Activated T-cell treated with anti-CD3 and anti-CD28 coated beads, Interleukin-2, amount 50 U/mL, for 4 hours (primary cell): Measurements from ENCODE around the gene PDGFD. TPM values are rescaled to one million over a fixed set of nuclear protein-coding genes. Genes with fewer than 3 reads are reported as not detected.

Source experiments
- ATAC-seq, 2 donors: fragments of 200-7000 bp; cut with Tn5 transposase; one replicate each; pipeline ENCODE4 v1.10.0; 2021
- DNase-seq: peaks from one replicate; pipeline ENCODE4 v3.0.0-alpha.2; 2020
- H3K27me3 Mint-ChIP-seq: one replicate; pipeline ENCODE4 v1.8.0; 2021; ENCODE audit warnings: low read depth, mixed read lengths
- H3K36me3 Mint-ChIP-seq: one replicate; pipeline ENCODE4 v1.8.0; 2022; ENCODE audit warnings: mixed read lengths; ENCODE audit not compliant: insufficient read depth
- H3K4me1 Mint-ChIP-seq: one replicate; pipeline ENCODE4 v1.8.0; 2021; ENCODE audit warnings: low read depth, mixed read lengths
- H3K4me3 Mint-ChIP-seq: one replicate; pipeline ENCODE4 v1.8.0; 2021; ENCODE audit warnings: mild to moderate bottlenecking, moderate library complexity, mixed read lengths
- H3K9me3 Mint-ChIP-seq: one replicate; pipeline ENCODE4 v1.8.0; 2021; ENCODE audit warnings: mixed read lengths
- total RNA-seq, 3 donors: library from RNA; stranded (reverse); gene quantifications; one replicate each; pipeline ENCODE4 v1.2.1, GENCODE V29; 2021

Gene PDGFD
- total RNA-seq, 3 donors from 2014 or later: 0.05 to 0.16 (median 0.10) TPM

DNA sequence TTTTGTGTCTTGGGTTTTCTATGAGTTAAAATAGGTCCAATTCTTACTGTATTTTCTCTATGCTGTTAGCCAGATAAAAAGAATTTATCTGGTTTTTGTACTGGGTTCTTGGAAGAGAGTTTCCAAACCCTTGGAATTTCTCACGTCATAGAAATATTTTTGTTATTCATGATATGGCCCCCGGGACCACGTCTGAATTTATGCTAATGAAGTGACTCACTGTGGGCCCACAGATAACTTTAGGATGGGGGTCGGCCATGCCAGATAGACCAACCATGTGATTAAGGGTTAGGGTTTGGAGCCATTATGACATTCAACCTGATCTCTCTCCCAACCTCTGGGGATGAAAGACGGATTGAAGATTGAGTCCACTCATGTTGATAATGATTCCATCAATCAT, 163.1 kb downstream of the PDGFD start:
- Mint-ChIP-seq H3K27me3 (no peaks in the 10 kb centered on the region), H3K4me1 (no peaks in the 10 kb centered on the region), H3K4me3 (no peak overlapping the region), H3K9me3 (no peaks in the 10 kb centered on the region), H3K36me3 (no peaks in the 10 kb centered on the region)
- no peak for ATAC-seq
- no peak for DNase-seq

DNA sequence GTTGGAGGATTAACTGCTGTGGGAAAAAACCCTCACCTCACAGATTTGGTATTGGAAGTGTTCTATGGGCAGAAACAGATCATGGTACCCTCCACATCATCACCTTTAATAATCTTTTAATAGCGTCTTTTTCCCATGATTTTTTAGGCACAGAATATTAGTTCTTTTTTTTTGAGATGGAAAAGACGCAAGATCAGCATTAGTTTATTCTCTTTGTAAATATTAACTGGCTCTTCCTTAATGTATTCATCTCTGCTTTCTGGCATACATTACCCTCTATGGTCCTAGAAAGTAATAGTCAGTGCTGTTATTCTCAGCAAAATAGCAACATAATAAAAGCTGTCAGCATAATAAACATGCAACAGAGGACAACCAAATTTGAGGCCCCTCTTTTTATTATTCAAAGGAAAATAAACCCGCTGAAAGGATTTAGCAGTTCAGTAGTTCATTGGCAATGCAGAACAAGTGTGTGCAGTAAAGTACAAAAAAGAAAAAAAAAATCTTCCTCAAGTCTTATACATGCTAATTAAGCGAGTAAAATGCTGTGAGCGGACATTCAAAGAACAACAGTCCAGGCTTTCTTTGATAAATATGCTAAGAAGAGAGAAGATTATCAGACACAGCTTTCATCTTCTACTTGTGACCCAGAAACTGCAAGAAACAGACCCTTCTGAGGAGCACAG, 165.0 kb downstream of the PDGFD start:
- DNase-seq (no peak), ATAC-seq (no peak)
- H3K27me3 Mint-ChIP-seq: no peaks in the 10 kb centered on the region
- no peaks in the 10 kb centered on the region for H3K36me3 Mint-ChIP-seq
- H3K9me3 Mint-ChIP-seq: no peaks in the 10 kb centered on the region
- H3K4me1 Mint-ChIP-seq: no peaks in the 10 kb centered on the region
- no peak overlapping the region for H3K4me3 Mint-ChIP-seq

DNA sequence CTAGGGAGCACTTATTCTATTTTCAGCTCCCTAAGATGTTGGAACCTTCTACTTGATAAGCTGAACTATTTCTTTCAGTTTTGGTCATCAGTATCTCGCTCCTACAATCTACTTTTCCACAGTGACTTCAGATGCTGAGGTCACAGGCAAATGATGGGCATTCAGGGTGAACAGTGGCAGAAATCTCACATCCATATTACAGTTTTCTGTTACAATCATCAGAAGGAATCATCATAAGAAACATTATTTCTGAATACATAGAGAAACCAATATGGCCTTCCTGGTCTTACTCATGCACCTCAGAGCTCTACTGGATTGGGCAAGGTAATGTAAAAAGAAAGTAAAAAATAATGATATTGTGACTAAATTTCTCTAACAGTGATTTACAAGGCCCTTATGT, 166.9 kb downstream of the PDGFD start:
- H3K4me3 Mint-ChIP-seq: no peak overlapping the region
- H3K4me1 Mint-ChIP-seq: no peaks in the 10 kb centered on the region
- no peak for ATAC-seq
- no peak for DNase-seq
- no peaks in the 10 kb centered on the region for H3K27me3 Mint-ChIP-seq
- H3K9me3 Mint-ChIP-seq: no peaks in the 10 kb centered on the region
- H3K36me3 Mint-ChIP-seq: no peaks in the 10 kb centered on the region

DNA sequence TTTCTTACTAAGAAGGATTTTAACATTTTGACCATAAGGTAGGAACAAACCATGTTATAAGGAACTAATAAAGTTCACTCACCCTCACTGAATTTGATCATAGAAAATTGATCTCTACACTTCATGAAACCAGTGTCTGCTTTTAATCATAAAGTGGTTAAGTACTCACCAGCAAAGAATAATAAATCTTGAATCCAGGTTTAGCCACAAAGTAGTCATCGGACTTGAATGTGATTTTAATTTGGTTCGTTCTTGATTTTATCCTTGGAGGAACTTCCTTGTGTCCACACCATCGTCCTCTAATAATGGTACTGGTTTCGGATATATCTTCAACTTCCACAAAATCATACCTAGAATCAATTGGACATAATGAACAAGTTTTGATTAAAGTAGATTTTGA, 168.1 kb downstream of the PDGFD start:
- no peak for DNase-seq

DNA sequence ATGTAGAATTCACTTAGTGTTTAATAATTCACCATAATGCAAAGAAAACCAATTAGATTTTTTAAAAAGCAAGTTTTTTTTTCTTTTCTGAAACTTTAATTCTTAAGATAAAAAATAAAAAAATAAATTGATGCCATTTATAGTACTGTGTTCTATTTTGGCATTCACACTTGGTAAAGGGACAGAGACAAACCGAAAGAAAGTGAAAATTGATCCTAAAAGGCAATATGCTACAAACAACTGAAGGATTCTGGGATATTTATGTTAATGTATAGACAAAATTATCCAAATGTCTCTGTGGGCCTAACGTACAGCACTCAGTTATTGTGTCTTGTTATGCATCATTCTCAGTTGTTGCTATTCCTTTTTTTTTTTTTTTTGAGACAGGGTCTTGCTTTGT, 169.4 kb downstream of the PDGFD start:
- Mint-ChIP-seq H3K27me3 (no peaks in the 10 kb centered on the region), H3K4me1 (no peaks in the 10 kb centered on the region), H3K9me3 (no peaks in the 10 kb centered on the region), H3K4me3 (no peak overlapping the region), H3K36me3 (no peaks in the 10 kb centered on the region)
- ATAC-seq (no peak), DNase-seq (no peak)

More for the DNA sequence above, 168.1 kb downstream of the PDGFD start:
- Mint-ChIP-seq H3K4me3 (no peak overlapping the region), H3K27me3 (no peaks in the 10 kb centered on the region), H3K4me1 (no peaks in the 10 kb centered on the region), H3K9me3 (no peaks in the 10 kb centered on the region), H3K36me3 (no peaks in the 10 kb centered on the region)
- no peak for ATAC-seq

DNA sequence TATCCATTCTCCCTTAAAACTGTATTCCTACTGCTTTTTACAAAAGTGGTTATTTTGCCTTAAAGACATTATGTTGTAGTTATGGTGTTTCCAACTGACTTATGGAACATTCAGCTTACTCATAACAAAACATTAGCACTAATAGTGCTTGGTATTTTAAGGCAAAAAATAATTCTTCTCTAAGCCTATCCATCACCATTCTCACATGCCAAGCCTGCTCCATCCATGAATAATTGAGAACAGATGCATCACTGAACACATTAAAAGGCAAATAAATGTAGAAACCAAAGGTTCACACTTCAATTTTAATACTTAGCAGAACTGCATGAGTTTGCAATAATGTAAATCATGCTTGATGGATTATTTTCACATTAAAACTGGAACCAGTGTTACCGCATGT, 169.9 kb downstream of the PDGFD start:
- Mint-ChIP-seq H3K27me3 (no peaks in the 10 kb centered on the region), H3K36me3 (no peaks in the 10 kb centered on the region), H3K4me1 (no peaks in the 10 kb centered on the region), H3K4me3 (no peak overlapping the region), H3K9me3 (no peaks in the 10 kb centered on the region)
- no peak for ATAC-seq
- DNase-seq: no peak

DNA sequence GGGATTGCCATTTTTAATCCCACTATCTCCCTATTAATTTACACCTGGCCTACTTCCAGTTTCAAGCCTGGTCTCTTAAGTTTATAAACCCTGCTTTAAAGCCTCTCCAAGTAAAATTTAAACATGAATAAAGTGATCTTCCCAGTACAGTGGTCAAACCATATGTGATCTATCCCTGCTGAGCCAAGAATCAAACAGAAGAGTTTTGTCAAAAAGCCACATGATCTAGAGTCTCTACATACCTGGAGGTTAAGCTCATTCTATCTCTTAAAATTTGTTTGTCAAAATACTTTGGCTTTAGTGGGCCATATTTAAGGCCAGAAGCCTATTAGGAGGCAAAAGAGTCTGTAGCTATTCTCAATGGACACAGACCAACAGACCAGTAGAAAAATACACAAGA, 170.4 kb downstream of the PDGFD start:
- H3K27me3 Mint-ChIP-seq: no peaks in the 10 kb centered on the region
- H3K4me1 Mint-ChIP-seq: no peaks in the 10 kb centered on the region
- H3K4me3 Mint-ChIP-seq: no peak overlapping the region
- no peaks in the 10 kb centered on the region for H3K9me3 Mint-ChIP-seq
- no peak for DNase-seq
- ATAC-seq: no peak
- no peaks in the 10 kb centered on the region for H3K36me3 Mint-ChIP-seq

DNA sequence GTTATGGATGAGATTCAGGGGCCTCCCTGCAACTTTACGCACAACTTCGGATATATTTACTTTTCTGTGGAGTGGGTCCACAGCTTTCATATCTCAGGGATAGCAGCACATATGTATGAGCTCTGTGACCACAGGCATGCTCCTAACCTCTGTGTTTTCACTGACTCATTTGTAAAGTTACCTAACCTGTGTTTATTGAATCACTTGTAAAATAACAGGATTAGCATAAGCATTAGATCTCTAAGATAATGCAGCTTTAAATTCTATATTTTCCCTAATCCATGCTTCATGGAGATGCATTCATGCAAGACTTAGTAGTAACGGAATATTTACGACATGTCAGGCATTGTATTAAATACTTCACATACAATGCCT, 175.4 kb downstream of the PDGFD start:
- no peak for DNase-seq
- Mint-ChIP-seq H3K9me3 (no peaks in the 10 kb centered on the region), H3K27me3 (no peaks in the 10 kb centered on the region)

DNA sequence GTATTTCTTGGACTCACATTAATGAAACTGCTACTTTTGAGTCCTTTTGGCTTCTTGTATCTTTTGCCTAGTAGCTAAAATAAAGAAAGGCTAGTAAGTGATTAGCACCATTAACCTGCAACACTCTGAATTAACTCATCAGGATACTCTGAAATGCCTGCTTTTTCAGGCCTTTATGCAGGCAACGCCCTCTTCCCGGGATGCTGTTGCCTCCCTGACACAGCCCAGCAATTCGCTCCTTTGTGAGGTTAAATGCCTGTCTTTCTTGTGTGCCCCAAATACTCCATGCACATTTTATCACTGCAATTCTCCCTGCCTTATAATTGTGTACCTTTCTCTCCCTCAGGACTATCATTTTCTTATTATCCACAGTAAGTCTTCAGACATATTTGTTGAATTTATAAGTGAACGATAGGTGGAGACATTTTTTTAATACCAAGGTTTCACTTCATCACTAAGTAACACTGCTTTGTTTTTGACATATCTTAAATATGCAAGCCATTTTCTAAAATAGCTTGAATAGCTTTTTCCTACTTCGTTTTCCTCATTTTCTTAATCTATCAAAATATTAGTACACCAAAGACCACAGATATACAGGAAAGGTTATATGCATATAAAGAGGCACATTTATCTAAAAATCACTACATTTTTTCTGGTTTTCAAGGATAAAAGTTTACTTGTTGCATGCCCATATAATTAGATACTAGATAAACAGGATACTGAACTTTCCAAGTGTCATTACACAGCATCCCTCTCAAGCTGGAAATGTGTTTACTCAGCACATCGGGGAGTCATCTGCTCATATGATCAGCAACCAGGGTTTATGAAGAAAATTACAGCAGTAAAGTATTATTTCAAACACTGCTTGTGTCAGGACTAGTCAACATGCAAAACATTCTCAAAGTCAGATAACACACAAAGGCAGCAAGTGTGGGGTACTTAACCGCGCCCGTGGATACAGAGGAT, 176.0 kb downstream of the PDGFD start:
- ATAC-seq (no peak), DNase-seq (no peak)
- no peaks in the 10 kb centered on the region for H3K27me3 Mint-ChIP-seq
- no peaks in the 10 kb centered on the region for H3K9me3 Mint-ChIP-seq
- no peaks in the 10 kb centered on the region for H3K36me3 Mint-ChIP-seq
- no peaks in the 10 kb centered on the region for H3K4me1 Mint-ChIP-seq
- no peak overlapping the region for H3K4me3 Mint-ChIP-seq

More for the DNA sequence above, 175.4 kb downstream of the PDGFD start:
- ATAC-seq: no peak
- Mint-ChIP-seq H3K36me3 (no peaks in the 10 kb centered on the region), H3K4me1 (no peaks in the 10 kb centered on the region), H3K4me3 (no peak overlapping the region)

DNA sequence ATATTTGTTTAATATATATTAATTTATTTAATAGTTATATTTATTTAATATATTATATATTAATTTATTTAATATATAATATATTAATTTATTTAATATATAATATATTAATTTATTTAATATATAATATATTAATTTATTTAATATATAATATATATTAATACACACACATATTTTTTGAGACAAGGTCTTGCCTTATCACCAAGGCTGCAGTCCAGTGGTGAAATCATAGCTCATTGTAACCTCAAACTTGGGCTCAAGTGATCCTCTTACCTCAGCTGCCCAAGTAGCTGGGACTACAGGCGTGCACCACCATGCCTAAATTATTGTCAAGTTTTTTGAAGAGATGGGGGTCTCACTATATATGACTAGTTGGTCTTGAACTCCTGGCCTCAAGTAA, 178.9 kb downstream of the PDGFD start:
- no peaks in the 10 kb centered on the region for H3K4me1 Mint-ChIP-seq
- no peaks in the 10 kb centered on the region for H3K9me3 Mint-ChIP-seq
- H3K27me3 Mint-ChIP-seq: no peaks in the 10 kb centered on the region

DNA sequence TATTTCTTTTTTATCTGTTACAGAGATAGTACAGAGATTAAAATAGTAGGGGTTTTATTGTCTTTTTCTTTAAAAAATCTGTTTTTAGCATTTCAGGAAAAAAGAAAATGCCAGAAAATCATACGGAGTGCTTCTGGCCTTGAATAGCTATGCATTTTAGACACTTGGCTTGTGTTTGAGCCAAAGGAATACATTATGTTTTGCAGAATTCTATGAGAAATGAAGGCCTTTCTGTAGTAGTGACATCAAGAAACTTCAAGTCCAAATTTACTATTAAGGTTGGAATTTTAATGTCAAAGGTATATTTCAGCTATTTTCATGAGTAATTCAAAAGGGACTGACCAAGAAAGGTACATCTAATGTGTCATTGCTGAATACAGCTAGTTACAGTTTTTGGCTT, 183.8 kb downstream of the PDGFD start:
- Mint-ChIP-seq H3K9me3 (no peaks in the 10 kb centered on the region), H3K27me3 (no peaks in the 10 kb centered on the region), H3K4me3 (no peak overlapping the region), H3K4me1 (no peaks in the 10 kb centered on the region), H3K36me3 (no peaks in the 10 kb centered on the region)
- ATAC-seq: no peak
- no peak for DNase-seq

More for the DNA sequence above, 178.9 kb downstream of the PDGFD start:
- Mint-ChIP-seq H3K4me3 (no peak overlapping the region), H3K36me3 (no peaks in the 10 kb centered on the region)
- DNase-seq (no peak), ATAC-seq (no peak)

DNA sequence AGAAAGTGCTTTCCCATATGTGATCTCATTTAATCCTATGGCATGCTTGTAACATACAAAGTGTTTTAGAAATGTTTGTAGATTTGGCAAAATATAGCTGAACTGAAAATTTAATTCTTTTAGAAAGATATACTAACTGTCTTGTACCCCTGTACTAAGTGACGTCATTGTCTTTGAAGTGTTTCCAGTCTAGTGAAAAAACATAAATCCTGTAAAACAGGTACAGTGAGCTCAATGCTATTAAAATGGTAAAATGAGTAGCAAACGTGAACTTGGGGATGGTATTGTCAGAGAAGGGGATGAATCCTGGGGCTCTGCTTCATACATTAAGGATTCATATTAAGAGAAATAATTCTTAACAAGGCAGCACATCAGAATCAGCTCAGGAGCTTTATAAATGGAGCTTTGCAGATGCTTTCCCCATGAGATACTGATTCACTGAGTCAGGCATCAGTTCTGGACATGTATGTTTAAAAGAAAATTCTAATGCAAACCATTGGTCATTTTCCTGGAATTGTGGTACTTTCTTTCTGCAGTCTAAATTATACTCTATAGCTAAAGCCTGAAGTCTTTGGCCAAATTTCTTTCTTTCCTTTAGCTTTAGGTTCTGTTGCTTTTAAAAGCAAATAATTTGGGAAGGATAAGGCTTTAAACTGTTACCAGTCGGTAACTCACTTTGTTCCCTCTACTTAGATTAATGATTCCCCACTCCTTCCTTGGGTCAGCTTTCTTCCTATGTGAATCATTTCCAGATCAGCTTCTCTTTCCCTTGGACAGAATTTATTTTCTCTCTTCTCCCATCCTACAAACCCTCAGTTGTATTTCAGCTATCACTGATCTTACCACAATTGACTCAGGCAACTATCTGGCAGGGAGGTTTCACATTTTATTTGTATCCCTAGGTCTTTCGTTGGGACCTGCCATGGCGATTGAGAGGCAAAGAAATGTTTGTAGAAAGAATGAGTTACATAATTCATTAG, 185.0 kb downstream of the PDGFD start:
- H3K4me1 Mint-ChIP-seq: no peaks in the 10 kb centered on the region
- ATAC-seq: no peak
- DNase-seq: no peak
- H3K27me3 Mint-ChIP-seq: no peaks in the 10 kb centered on the region
- H3K36me3 Mint-ChIP-seq: no peaks in the 10 kb centered on the region
- H3K4me3 Mint-ChIP-seq: no peak overlapping the region
- no peaks in the 10 kb centered on the region for H3K9me3 Mint-ChIP-seq

DNA sequence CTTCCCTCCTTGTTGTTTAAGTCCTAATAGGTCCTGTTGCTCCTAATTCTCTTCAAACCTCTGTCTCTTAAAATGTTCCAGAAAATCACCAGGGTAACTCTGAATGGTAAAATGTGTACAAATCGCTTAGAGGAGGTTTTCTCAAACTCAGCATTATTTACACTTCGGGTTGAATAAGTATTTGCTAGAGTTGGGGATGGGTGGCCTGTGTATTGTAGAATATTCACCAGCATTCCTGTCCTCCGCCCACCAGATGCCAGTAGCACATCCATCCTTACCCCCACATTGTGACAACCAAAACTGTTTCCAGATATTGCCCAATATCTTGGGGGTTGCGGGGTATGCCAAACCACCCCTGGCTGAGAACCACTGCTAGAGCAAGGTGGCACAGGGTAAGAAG, 191.9 kb downstream of the PDGFD start:
- H3K4me3 Mint-ChIP-seq: no peak overlapping the region
- DNase-seq (no peak), ATAC-seq (no peak)
- H3K4me1 Mint-ChIP-seq: no peaks in the 10 kb centered on the region
- H3K36me3 Mint-ChIP-seq: no peaks in the 10 kb centered on the region
- H3K9me3 Mint-ChIP-seq: no peaks in the 10 kb centered on the region
- H3K27me3 Mint-ChIP-seq: no peaks in the 10 kb centered on the region

DNA sequence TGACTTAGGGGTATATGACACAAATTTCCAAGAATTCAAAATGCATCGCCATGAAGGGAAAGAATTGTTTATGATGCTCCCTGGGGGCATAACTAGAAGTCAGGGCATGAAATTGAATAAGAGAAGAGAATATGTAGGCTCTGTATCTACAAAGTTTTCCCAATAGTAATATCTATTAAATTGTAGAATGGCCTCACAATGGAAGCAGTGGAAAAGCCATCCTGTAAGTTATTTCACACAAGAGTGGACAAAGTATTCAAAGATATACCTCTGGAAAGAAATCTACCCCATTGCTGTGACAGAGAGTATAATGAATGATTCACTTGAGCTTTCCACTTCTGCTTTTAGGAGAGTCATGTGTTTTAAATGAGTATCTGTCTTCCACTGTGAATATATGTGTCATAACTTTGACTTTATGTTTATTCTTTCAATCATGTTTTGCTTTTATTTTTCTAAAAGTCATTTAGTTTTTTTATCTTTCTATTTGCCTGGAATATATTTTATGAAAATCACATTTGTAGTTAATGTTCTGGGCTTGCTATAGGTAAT, 193.2 kb downstream of the PDGFD start:
- DNase-seq (no peak), ATAC-seq (no peak)
- no peaks in the 10 kb centered on the region for H3K36me3 Mint-ChIP-seq
- no peaks in the 10 kb centered on the region for H3K4me1 Mint-ChIP-seq
- H3K9me3 Mint-ChIP-seq: no peaks in the 10 kb centered on the region
- no peaks in the 10 kb centered on the region for H3K27me3 Mint-ChIP-seq
- no peak overlapping the region for H3K4me3 Mint-ChIP-seq
